GM21576 (cell line): ENCODE results near the gene PPP1R9A.

ENCODE experiments used
- ATAC-seq: cut with Tn5 transposase; IDR thresholded peaks from one replicate; pipeline ENCODE4 v1.9.1; 2021; ENCODE audit warnings: mild to moderate bottlenecking, moderate library complexity; ENCODE audit not compliant: unreplicated experiment

The PPP1R9A gene

GRCh38 chr7:95342029-95342428 is 434.6 kb downstream of the PPP1R9A start:
- no peak for ATAC-seq

GRCh38 chr7:95342642-95343307 is 435.4 kb downstream of the PPP1R9A start:
- no peak for ATAC-seq
